ENCODE measurements around the gene FOXO6.

Gene FOXO6

GRCh38 chr1:41428738-41429640, 67.8 kb downstream of the FOXO6 start:
- DNase-seq = no peak

- DNase-seq = peak; percentile 15
Measured at GRCh38 chr1:41429641-41430035, 68.4 kb downstream of the FOXO6 start.

GRCh38 chr1:41430069-41430468, 68.8 kb downstream of the FOXO6 start:
- no peak for DNase-seq

GRCh38 chr1:41430582-41430981, 69.3 kb downstream of the FOXO6 start:
- DNase-seq = no peak

- no peak for DNase-seq
Measured at GRCh38 chr1:41431490-41432350, 70.5 kb downstream of the FOXO6 start.
